Measurements from ENCODE around the gene BACH2.

DNA sequence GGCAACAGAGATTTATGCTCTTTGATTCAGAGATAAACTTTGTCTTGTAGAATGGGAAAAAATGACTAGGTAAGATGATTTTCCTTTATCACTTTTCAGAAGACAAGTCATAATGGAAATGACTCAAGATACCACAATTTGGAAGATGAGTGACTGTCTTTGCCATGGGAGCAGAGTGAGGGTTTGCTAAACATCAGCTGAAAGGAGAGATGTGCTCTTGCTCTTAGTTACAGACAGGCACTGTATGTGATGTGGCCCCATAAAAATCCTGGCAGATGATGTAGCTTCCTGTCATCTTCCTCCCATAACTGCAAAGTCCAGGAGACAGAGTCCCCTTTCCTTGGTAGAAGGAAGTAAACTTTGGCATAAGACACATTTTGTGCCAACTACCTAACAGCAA, 47.6 kb downstream of the BACH2 start:
- TF ChIP-seq, protein P1, sequence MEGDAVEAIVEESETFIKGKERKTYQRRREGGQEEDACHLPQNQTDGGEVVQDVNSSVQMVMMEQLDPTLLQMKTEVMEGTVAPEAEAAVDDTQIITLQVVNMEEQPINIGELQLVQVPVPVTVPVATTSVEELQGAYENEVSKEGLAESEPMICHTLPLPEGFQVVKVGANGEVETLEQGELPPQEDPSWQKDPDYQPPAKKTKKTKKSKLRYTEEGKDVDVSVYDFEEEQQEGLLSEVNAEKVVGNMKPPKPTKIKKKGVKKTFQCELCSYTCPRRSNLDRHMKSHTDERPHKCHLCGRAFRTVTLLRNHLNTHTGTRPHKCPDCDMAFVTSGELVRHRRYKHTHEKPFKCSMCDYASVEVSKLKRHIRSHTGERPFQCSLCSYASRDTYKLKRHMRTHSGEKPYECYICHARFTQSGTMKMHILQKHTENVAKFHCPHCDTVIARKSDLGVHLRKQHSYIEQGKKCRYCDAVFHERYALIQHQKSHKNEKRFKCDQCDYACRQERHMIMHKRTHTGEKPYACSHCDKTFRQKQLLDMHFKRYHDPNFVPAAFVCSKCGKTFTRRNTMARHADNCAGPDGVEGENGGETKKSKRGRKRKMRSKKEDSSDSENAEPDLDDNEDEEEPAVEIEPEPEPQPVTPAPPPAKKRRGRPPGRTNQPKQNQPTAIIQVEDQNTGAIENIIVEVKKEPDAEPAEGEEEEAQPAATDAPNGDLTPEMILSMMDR (IDR thresholded peaks at IDR 0.05), result no peak
- no peak for TF ChIP-seq POLR2A (IDR thresholded peaks at IDR 0.05)
